ENCODE measurements around the gene ARMC12. TPM values are rescaled to one million over a fixed set of nuclear protein-coding genes. Genes with fewer than 3 reads are reported as not detected.

The ARMC12 gene
- total and polyA plus RNA-seq, 2 of the 13 experiments (the other 11 are each of a cell fraction or from before 2014, with no cell fraction given) = 1.3 TPM; not detected in 1

GRCh38 chr6:35742842-35743241 is 6.0 kb downstream of the ARMC12 start (continued):
- TF ChIP-seq HNF1A (IDR thresholded peaks at IDR 0.05; ENCODE audit: low read depth) (no peak), HNF1A (CRISPR knock-in tag; IDR thresholded peaks at IDR 0.05; ENCODE audit: borderline replicate concordance) (peak; percentile 27; the same call in 1 of the 2 replicates), TMF1 (CRISPR knock-in tag; IDR thresholded peaks at IDR 0.05; ENCODE audit: low read depth) (no peak), NR0B2 (CRISPR knock-in tag; IDR thresholded peaks at IDR 0.05) (0 out of 2 replicates have a peak, but pooled peaks have one; percentile 56), GATAD2A (CRISPR knock-in tag; IDR thresholded peaks at IDR 0.05) (0 out of 2 replicates have a peak, but pooled peaks have one; percentile 27), AHR (CRISPR knock-in tag; IDR thresholded peaks at IDR 0.05) (0 out of 2 replicates have a peak, but pooled peaks have one; percentile 17), EHMT2 (IDR thresholded peaks at IDR 0.05; ENCODE audit: borderline replicate concordance, low read depth, low read length) (peak; percentile 57; the same call in 1 of the 2 replicates), ZNF468 (CRISPR knock-in tag; IDR thresholded peaks at IDR 0.05) (peak; percentile 86; the same call in 1 of the 2 replicates), SOX13 (IDR thresholded peaks at IDR 0.05) (no peak), SOX13 (CRISPR knock-in tag; conservative IDR thresholded peaks at IDR 0.05 in 1 of 2, IDR thresholded peaks at IDR 0.05 in 1 of 2) (peak in 1 of 2 experiments; percentile 16; a peak in 1 of 4 replicates), EP300 (IDR thresholded peaks at IDR 0.05; ENCODE audit: low read depth in 2 of 2, low read length in 2 of 2) (peak; percentile 23 to 36; a peak in 2 of 4 replicates), EP300 (CRISPR knock-in tag; IDR thresholded peaks at IDR 0.05; ENCODE audit: borderline replicate concordance) (peak; percentile 55; the same call in 1 of the 2 replicates), HDAC2 (CRISPR knock-in tag; IDR thresholded peaks at IDR 0.05) (no peak), POGK (CRISPR knock-in tag; conservative IDR thresholded peaks at IDR 0.05) (0 out of 2 replicates have a peak, but pooled peaks have one; percentile 38), ZNF644 (CRISPR knock-in tag; IDR thresholded peaks at IDR 0.05; ENCODE audit: low read depth) (peak; percentile 72; the same call in 1 of the 2 replicates), ZNF10 (CRISPR knock-in tag; IDR thresholded peaks at IDR 0.05; ENCODE audit: borderline replicate concordance, low read depth) (no peak), ZNF550 (CRISPR knock-in tag; IDR thresholded peaks at IDR 0.05; ENCODE audit: borderline replicate concordance) (no peak), GTF3A (CRISPR knock-in tag; conservative IDR thresholded peaks at IDR 0.05) (0 out of 2 replicates have a peak, but pooled peaks have one; percentile 47)
- TF ChIP-seq, protein P1, sequence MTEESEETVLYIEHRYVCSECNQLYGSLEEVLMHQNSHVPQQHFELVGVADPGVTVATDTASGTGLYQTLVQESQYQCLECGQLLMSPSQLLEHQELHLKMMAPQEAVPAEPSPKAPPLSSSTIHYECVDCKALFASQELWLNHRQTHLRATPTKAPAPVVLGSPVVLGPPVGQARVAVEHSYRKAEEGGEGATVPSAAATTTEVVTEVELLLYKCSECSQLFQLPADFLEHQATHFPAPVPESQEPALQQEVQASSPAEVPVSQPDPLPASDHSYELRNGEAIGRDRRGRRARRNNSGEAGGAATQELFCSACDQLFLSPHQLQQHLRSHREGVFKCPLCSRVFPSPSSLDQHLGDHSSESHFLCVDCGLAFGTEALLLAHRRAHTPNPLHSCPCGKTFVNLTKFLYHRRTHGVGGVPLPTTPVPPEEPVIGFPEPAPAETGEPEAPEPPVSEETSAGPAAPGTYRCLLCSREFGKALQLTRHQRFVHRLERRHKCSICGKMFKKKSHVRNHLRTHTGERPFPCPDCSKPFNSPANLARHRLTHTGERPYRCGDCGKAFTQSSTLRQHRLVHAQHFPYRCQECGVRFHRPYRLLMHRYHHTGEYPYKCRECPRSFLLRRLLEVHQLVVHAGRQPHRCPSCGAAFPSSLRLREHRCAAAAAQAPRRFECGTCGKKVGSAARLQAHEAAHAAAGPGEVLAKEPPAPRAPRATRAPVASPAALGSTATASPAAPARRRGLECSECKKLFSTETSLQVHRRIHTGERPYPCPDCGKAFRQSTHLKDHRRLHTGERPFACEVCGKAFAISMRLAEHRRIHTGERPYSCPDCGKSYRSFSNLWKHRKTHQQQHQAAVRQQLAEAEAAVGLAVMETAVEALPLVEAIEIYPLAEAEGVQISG (CRISPR knock-in tag; IDR thresholded peaks at IDR 0.05) = peak; percentile 38; the same call in 1 of the 2 replicates
- TF ChIP-seq, protein P2, sequence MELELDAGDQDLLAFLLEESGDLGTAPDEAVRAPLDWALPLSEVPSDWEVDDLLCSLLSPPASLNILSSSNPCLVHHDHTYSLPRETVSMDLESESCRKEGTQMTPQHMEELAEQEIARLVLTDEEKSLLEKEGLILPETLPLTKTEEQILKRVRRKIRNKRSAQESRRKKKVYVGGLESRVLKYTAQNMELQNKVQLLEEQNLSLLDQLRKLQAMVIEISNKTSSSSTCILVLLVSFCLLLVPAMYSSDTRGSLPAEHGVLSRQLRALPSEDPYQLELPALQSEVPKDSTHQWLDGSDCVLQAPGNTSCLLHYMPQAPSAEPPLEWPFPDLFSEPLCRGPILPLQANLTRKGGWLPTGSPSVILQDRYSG (CRISPR knock-in tag; IDR thresholded peaks at IDR 0.05) = 0 out of 2 replicates have a peak, but pooled peaks have one; percentile 38

All from HepG2 (cell line).